HEK293 (cell line): ENCODE results near the gene CARNS1.

Experiments used
- HIC1 ChIP-seq: fragments of 450-650 bp; formaldehyde crosslinking; IDR thresholded peaks from 2 replicates; pipeline ENCODE4 v1.5.1; 2016; ENCODE audit warnings: missing biosample characterization, missing genetic modification characterization
- PBX3 ChIP-seq: sonication (generic); formaldehyde crosslinking; IDR thresholded peaks from 2 replicates; pipeline ENCODE4 v1.8.1; 2022; ENCODE audit warnings: mild to moderate bottlenecking, moderate library complexity, missing genetic modification reagents
- PRDM10 ChIP-seq: fragments of 450-650 bp; formaldehyde crosslinking; IDR thresholded peaks from 2 replicates; pipeline ENCODE4 v1.5.1; 2016; ENCODE audit warnings: missing biosample characterization, missing genetic modification characterization
- PRDM2 ChIP-seq: fragments of 450-650 bp; formaldehyde crosslinking; IDR thresholded peaks from 2 replicates; pipeline ENCODE4 v1.5.1; 2016; ENCODE audit warnings: missing biosample characterization, missing genetic modification characterization, borderline replicate concordance
- RBAK ChIP-seq: fragments of 450-650 bp; formaldehyde crosslinking; IDR thresholded peaks from 2 replicates; pipeline ENCODE4 v1.5.1; 2016; ENCODE audit warnings: missing biosample characterization, missing genetic modification characterization
- REST ChIP-seq: fragments of 450-650 bp; formaldehyde crosslinking; IDR thresholded peaks from 2 replicates; pipeline ENCODE4 v1.5.1; 2016; ENCODE audit warnings: missing biosample characterization, missing genetic modification characterization
- ZBTB20 ChIP-seq: fragments of 450-650 bp; formaldehyde crosslinking; IDR thresholded peaks from 2 replicates; pipeline ENCODE4 v1.5.1; 2016; ENCODE audit warnings: missing biosample characterization, missing genetic modification characterization
- ZBTB21 ChIP-seq: fragments of 450-650 bp; formaldehyde crosslinking; IDR thresholded peaks from 2 replicates; pipeline ENCODE4 v1.5.1; 2017; ENCODE audit warnings: missing biosample characterization, missing genetic modification characterization
- ZNF10 ChIP-seq: fragments of 450-650 bp; formaldehyde crosslinking; IDR thresholded peaks from 2 replicates; pipeline ENCODE4 v1.5.1; 2017; ENCODE audit warnings: missing biosample characterization, missing genetic modification characterization
- ZNF114 ChIP-seq: fragments of 450-650 bp; formaldehyde crosslinking; IDR thresholded peaks from 2 replicates; pipeline ENCODE4 v1.5.0; 2017; ENCODE audit warnings: missing biosample characterization, missing genetic modification characterization
- ZNF169 ChIP-seq: fragments of 450-650 bp; formaldehyde crosslinking; IDR thresholded peaks from 2 replicates; pipeline ENCODE4 v1.5.1; 2016; ENCODE audit warnings: missing biosample characterization, missing genetic modification characterization
- ZNF26 ChIP-seq: fragments of 450-650 bp; formaldehyde crosslinking; IDR thresholded peaks from 2 replicates; pipeline ENCODE4 v1.5.1; 2016; ENCODE audit warnings: missing biosample characterization, missing genetic modification characterization
- ZNF292 ChIP-seq: fragments of 450-650 bp; formaldehyde crosslinking; IDR thresholded peaks from 2 replicates; pipeline ENCODE4 v1.5.1; 2016; ENCODE audit warnings: low read depth, missing biosample characterization, missing genetic modification characterization, borderline replicate concordance
- ZNF391 ChIP-seq: fragments of 450-650 bp; formaldehyde crosslinking; IDR thresholded peaks from 2 replicates; pipeline ENCODE4 v1.5.1; 2016; ENCODE audit warnings: low read depth, missing biosample characterization, missing genetic modification characterization, borderline replicate concordance
- ZNF404 ChIP-seq: fragments of 450-650 bp; formaldehyde crosslinking; IDR thresholded peaks from 2 replicates; pipeline ENCODE4 v1.5.1; 2017; ENCODE audit warnings: missing biosample characterization, missing genetic modification characterization
- ZNF416 ChIP-seq: fragments of 450-650 bp; formaldehyde crosslinking; IDR thresholded peaks from 2 replicates; pipeline ENCODE4 v1.5.1; 2016; ENCODE audit warnings: missing biosample characterization, missing genetic modification characterization
- ZNF555 ChIP-seq: fragments of 450-650 bp; formaldehyde crosslinking; conservative IDR thresholded peaks from 2 replicates; pipeline ENCODE4 v1.5.1; 2017; ENCODE audit warnings: missing biosample characterization, mild to moderate bottlenecking, missing genetic modification characterization, inconsistent platforms
- ZNF571 ChIP-seq: fragments of 450-650 bp; formaldehyde crosslinking; IDR thresholded peaks from 2 replicates; pipeline ENCODE4 v1.5.0; 2017; ENCODE audit warnings: missing biosample characterization, missing genetic modification characterization
- ZNF624 ChIP-seq: fragments of 450-650 bp; formaldehyde crosslinking; IDR thresholded peaks from 2 replicates; pipeline ENCODE4 v1.5.1; 2017; ENCODE audit warnings: missing biosample characterization, missing genetic modification characterization
- ZNF658 ChIP-seq: fragments of 450-650 bp; formaldehyde crosslinking; IDR thresholded peaks from 2 replicates; pipeline ENCODE4; 2016; ENCODE audit warnings: missing biosample characterization, missing genetic modification characterization
- ZNF677 ChIP-seq: fragments of 450-650 bp; IDR thresholded peaks from 2 replicates; pipeline ENCODE4 v1.5.0; 2018; ENCODE audit warnings: missing biosample characterization, mild to moderate bottlenecking, missing genetic modification characterization, moderate library complexity

Gene CARNS1

GRCh38 chr11:67468759-67469507 lies 53.5 kb downstream of the CARNS1 start, which contains the start of gene TMEM134 (continued):
- TF ChIP-seq HIC1 (tag by site-specific recombination) (peak; percentile 26; the same call in 1 of the 2 replicates), PRDM2 (tag by site-specific recombination) (no peak), ZNF416 (no peak), ZNF292 (tag by site-specific recombination) (no peak), ZNF391 (tag by site-specific recombination) (no peak; the same call in 1 of the 2 replicates), RBAK (tag by site-specific recombination) (no peak), ZNF169 (tag by site-specific recombination) (no peak), ZNF26 (tag by site-specific recombination) (no peak), ZNF10 (tag by site-specific recombination) (no peak), ZNF404 (no peak), ZNF677 (tag by site-specific recombination) (no peak), ZNF571 (tag by site-specific recombination) (no peak), ZNF624 (tag by site-specific recombination) (no peak), PRDM10 (tag by site-specific recombination) (no peak), ZNF114 (tag by site-specific recombination) (no peak), PBX3 (peak; percentile 79; the same call in 1 of the 2 replicates), ZBTB20 (tag by site-specific recombination) (peak; percentile 88), ZNF555 (tag by site-specific recombination) (no peak), ZBTB21 (tag by site-specific recombination) (no peak), ZNF658 (no peak), REST (tag by site-specific recombination) (no peak)
